NCI-H146 treated with DMSO at 0.1 percent for 48 hours (cell line): ENCODE measurements around the gene LTO1.

Source experiments
- DNase-seq: peaks from one replicate; lab custom pipeline; 2025; ENCODE audit not compliant: unreplicated experiment; lab: John Stamatoyannopoulos, UW

The LTO1 gene

GRCh38 chr11:69658626-69659450 lies 16.3 kb downstream of the LTO1 start:
- DNase-seq = no peak

- DNase-seq = no peak
Observed at GRCh38 chr11:69657911-69658625, 17.1 kb downstream of the LTO1 start.

GRCh38 chr11:69657456-69657910 lies 17.7 kb downstream of the LTO1 start:
- DNase-seq = no peak

- no peak for DNase-seq
Observed at GRCh38 chr11:69656536-69657455, 18.4 kb downstream of the LTO1 start.

GRCh38 chr11:69655479-69656428 lies 19.4 kb downstream of the LTO1 start:
- no peak for DNase-seq

GRCh38 chr11:69654660-69655478 lies 20.3 kb downstream of the LTO1 start:
- DNase-seq = no peak

GRCh38 chr11:69654001-69654659 lies 21.0 kb downstream of the LTO1 start:
- DNase-seq = no peak

GRCh38 chr11:69653406-69653960 lies 21.7 kb downstream of the LTO1 start:
- no peak for DNase-seq

- DNase-seq = no peak
Observed at GRCh38 chr11:69652999-69653398, 22.2 kb downstream of the LTO1 start.

GRCh38 chr11:69651834-69652620 lies 23.1 kb downstream of the LTO1 start:
- DNase-seq = no peak

GRCh38 chr11:69650832-69651344 lies 24.3 kb downstream of the LTO1 start:
- no peak for DNase-seq

GRCh38 chr11:69650081-69650831 lies 24.9 kb downstream of the LTO1 start:
- no peak for DNase-seq

GRCh38 chr11:69649576-69649900 lies 25.6 kb downstream of the LTO1 start:
- DNase-seq = no peak

GRCh38 chr11:69648679-69649575 lies 26.2 kb downstream of the LTO1 start:
- DNase-seq = no peak

GRCh38 chr11:69647761-69648497 lies 27.2 kb downstream of the LTO1 start:
- no peak for DNase-seq
